ENCODE measurements around the gene HOGA1.
A peak's percentile ranks its signal among the peaks of the same experiment; 100 is the strongest.

HOGA1 gene

GRCh38 chr10:97577701-97578100 lies 6.5 kb upstream of the HOGA1 start:
- no peak overlapping the region for H3K4me3 ChIP-seq (ENCODE audit: control insufficient read depth, low read depth, low read length)
- no peak for DNase-seq (ENCODE audit: low read depth)
- TF ChIP-seq CTCF (conservative IDR thresholded peaks at IDR 0.05; ENCODE audit: control insufficient read depth, insufficient read depth, low read depth, low read length), result no peak

- H3K4me3 ChIP-seq (ENCODE audit: control insufficient read depth, low read depth, low read length), result peak overlapping the region; percentile 29
- no peak for DNase-seq (ENCODE audit: low read depth)
- TF ChIP-seq CTCF (conservative IDR thresholded peaks at IDR 0.05; ENCODE audit: control insufficient read depth, insufficient read depth, low read depth, low read length), result no peak
Measured at GRCh38 chr10:97578171-97578844, 5.9 kb upstream of the HOGA1 start.

GRCh38 chr10:97580421-97581367 lies 3.5 kb upstream of the HOGA1 start:
- DNase-seq (ENCODE audit: low read depth), result no peak
- TF ChIP-seq CTCF (conservative IDR thresholded peaks at IDR 0.05; ENCODE audit: control insufficient read depth, insufficient read depth, low read depth, low read length), result no peak
- no peak overlapping the region for H3K4me3 ChIP-seq (ENCODE audit: control insufficient read depth, low read depth, low read length)

GRCh38 chr10:97582169-97582568 lies 2.0 kb upstream of the HOGA1 start:
- H3K4me3 ChIP-seq (ENCODE audit: control insufficient read depth, low read depth, low read length), result no peak overlapping the region
- DNase-seq (ENCODE audit: low read depth), result no peak
- no peak for TF ChIP-seq CTCF (conservative IDR thresholded peaks at IDR 0.05; ENCODE audit: control insufficient read depth, insufficient read depth, low read depth, low read length)

GRCh38 chr10:97583476-97583875 lies 713 bp upstream of the HOGA1 start:
- DNase-seq (ENCODE audit: low read depth), result no peak
- no peak overlapping the region for H3K4me3 ChIP-seq (ENCODE audit: control insufficient read depth, low read depth, low read length)
- TF ChIP-seq CTCF (conservative IDR thresholded peaks at IDR 0.05; ENCODE audit: control insufficient read depth, insufficient read depth, low read depth, low read length), result no peak

- no peak for DNase-seq (ENCODE audit: low read depth)
- H3K4me3 ChIP-seq (ENCODE audit: control insufficient read depth, low read depth, low read length), result no peak overlapping the region
- no peak for TF ChIP-seq CTCF (conservative IDR thresholded peaks at IDR 0.05; ENCODE audit: control insufficient read depth, insufficient read depth, low read depth, low read length)
Measured at GRCh38 chr10:97584798-97585438, 729 bp downstream of the HOGA1 start.
